ENCODE measurements around the gene CMSS1.
A peak's percentile ranks its signal among the peaks of the same experiment; 100 is the strongest.
"Not testable (repeated sequence)": the region's sequence is repeated elsewhere in the genome, so short reads cannot be mapped to it uniquely, and the experiment has no call there.

CMSS1 gene

DNA sequence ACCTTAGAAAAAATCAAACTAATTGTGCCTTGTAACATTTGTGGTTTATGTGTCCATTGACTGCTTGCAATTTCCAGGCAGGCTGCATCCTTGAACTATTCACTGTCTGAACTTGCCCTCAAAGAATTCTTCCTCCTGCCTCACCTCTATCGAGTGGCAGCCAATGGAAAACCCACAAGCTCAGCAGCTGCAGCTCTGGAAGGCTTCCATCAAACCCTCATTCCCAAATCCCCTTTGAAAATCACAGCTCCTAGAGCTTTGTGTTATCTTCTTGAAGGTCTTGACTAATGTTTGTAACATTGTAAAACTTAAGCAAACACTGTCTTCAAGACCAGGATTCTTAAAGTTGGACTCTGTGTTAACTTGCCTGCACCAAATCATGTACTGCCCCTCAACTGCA, 215.5 kb downstream of the CMSS1 start:
- no peak for DNase-seq

DNA sequence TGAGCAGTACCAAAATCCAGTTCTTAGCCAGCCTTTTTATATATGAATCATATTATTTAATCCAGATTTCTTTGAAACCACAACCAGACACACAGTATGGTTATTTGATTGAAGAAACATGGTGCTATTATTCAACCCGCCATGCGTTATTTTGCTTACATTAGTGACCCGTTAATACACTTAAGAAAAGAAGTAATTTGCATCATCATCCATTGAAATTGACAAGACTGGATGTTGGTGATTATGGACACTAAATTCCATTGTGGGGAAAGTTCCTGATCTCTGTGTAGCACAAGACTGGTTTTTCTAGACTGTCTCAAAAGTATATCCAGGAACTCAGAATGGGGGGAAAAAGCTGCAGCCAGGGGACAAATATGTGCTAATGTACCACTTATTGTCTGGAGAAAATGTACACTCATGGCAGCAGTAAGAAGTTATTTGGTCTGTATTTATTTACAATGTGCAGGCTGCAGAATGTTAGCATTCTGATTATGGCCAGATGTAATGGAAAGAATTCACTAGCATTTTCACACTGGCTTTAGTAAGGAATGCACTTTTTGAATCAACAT, 216.3 kb downstream of the CMSS1 start:
- no peak for DNase-seq

DNA sequence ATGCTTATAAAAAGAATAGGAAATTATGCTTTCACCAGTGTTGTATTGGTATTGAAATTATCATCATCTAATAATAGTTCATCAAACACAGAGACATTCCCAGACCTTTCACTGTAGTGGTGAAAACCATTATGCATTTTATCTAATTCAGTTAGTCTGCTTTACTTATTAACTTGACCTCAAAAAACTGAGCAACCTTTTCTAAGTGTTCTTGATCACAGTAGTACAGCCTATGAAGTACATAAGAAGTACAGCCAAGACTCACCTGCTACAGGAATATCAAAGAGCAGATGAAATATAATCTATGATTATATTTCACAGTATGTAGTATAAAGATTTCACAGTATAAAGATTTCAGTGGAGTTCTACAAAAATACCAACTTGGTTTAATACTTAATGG, 221.4 kb downstream of the CMSS1 start:
- DNase-seq = no peak

DNA sequence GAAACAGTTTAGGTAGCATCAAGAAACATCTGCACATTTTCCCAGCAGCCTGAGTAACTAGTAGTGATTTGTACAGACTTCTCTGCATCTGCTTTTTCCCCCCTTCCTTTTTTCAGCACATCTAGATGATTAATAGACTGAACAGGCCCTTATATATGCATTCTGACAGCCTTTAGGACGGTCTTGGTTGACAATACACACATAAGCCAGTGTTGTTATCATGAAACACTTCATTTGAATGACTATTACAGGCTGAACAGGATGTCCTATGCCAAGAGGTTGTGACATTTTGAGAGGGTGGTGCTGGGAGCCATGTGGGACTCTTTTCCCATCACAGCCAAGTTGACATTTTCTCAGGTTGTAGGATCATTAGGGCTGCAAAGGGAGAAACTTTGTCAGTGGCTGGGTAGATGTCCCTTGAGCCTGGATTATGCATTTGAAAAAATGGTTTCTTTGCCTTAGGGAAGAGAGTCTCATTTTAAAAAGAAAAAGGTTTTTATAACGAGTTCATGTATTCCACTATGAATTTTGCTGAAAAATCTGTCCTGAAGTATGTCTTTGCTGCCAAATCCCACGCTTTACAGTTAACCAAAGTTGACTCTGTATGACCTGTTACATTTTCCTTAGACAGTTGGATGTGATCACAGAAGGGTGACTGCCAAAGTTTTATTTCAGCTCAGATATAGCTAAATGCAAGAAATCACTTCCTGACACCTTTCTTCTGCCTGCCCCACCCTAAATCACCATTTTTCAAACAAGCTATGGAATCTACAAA, 223.0 kb downstream of the CMSS1 start:
- no peak for DNase-seq

DNA sequence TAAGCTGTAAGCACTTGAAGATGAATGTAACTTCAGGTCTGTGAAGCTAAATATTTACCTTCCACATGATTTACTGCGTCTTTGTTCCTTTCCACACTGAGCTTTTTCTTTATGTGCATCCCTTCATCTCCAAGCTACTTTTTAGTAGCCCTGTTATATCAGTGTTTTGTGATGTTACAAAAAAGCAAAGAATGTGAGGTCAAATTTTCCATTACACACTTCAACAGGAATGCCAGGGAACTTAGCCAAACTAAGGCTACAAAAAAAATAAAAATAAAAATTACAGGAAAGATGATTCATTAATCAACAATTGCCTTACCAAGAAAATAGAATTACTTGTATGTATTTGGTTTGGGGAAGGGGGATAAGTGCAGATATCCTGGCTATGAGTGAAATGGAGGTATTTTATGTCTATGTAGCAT, 223.7 kb downstream of the CMSS1 start:
- no peak for DNase-seq

DNA sequence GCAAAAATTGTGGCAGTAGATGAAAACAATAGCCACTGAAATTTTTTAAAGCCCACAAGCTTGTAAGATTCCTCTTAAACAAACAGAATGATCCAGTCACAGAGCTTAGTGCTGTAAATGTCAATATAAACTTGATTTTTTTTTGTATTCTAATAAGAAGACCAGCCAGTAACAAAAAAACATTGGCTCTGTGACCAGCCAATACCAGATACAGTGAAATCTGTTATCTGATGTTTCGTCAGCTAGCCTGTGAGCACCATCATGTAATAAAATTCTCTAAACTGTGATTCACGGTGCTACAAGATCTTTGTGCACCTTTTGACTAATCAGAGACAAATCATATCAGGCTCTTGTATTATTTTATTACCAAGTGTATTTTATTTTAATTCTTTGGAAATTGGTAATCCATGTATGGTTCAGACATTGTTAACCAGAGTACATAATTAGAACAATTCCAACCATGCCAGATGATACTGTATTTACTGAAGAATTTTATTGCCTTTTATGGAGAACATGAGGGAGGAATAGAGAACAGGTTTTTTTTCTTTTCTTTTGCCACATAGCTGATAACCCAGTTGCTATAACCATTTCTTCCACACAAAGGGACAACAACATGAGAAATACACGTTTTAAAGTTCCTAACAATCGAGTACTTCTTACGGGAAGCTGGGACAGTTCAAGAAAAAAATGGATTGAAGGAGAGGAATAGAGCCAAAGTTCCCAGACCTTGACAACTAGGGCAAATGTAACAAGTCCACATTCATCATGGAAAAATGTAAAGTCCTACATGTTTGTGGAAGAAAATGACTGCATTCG, 224.7 kb downstream of the CMSS1 start:
- no peak for DNase-seq

DNA sequence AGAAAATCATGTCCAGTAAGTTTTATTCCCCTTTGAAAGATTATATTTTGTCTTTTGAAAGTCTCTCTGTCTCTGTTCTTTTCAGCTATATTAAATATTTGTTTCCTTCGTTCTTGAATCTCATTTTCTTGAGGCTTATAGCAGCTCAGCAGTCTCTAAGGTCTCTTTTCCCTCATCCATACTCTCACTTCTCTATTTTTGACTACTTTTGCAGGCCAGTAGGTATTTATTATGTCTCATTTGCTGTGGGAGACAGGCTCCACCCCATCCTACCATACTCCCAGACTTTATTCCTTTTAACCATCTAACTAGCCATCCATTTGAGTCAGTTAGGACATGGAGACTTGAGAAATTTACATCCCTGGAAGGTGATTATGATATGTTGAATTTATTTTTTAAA, 225.6 kb downstream of the CMSS1 start:
- DNase-seq = no peak

DNA sequence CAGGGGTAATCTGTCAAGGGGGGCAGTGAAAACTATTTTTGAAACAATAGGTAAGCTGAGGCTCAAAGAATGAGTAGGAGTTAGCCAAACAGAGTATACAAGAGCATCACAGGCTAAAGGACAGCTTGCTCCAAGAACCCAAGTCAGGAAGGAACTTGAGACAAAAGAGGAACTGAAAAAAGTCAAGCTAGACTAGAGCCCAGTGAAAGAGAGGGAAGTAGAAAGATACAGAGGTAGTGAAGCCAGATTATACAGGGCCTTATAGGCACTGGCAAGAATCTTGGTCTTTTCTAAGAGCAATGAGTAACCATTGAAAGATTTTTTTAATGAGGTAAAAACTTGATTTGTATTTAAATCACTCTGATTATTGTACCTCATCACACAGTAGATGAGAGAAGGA, 226.7 kb downstream of the CMSS1 start:
- DNase-seq = no peak

DNA sequence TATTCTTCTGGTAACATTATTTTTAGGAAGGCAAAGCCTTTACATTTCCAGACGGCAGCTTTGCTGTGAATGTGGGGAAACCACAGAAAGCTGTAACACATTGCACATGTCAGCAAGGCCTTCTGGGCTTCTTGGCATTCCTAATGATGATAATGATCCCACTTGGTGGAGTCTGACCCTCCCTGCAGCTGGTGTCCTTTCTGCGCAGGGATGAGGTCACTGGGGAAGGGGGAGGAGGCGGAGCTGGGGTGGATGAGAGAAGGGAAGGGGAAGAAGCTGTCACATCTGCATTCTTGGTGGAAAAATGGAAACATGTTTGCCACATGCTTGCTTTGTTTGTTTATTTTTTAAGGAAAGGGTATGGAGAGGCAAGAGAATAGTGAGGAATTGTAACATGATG, 228.0 kb downstream of the CMSS1 start:
- DNase-seq = no peak

DNA sequence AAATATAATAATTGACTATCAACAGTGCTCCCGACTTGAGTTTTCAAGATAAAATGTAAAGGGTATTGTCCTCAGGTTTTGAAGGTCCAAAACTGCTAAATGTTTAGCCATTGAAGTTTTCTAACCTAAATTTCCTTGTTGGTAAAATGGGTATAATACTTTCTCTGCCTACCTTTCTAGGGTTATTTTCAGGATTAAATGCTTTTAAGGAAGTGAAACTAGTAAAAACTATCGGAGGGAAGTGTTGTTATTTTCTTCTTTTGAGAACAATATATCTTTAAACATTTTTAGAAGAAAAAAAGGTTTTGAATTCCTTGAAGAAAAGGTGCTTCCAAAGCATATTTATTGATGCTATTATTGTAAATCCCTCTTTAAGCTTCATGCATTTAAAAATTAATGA, 229.3 kb downstream of the CMSS1 start:
- no peak for DNase-seq

DNA sequence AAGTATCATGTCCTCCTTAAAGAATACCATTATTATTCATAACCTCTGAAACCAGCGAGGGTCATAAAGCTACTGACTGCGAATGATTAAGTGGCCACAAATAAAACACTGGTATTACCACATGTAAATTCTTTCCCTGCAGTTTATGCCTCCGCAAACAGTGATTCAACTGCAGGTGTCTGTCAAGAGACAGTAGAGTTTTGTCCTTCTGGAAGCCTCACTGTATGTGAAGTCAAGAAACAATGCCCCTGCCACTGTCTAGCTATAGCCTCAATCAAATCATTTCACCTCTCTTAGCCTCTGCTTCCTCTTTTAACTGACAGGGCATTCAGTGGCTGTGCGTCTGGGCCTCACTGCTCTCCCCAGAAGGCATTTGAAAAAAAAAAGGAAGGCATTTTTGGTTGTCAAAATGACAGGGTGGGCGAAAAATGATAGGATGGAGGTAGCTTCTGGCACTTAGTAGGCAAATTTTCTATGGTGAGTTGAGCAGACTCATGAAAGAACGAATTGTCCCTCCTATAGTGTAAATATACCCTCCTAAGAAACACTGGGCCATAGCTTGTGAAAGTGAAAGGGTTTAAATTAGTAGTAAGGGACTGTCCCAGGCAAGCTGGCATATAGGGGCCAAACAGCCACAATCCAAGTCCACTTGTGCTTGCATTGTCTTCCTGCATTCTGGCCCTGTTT, 229.9 kb downstream of the CMSS1 start:
- DNase-seq = no peak

DNA sequence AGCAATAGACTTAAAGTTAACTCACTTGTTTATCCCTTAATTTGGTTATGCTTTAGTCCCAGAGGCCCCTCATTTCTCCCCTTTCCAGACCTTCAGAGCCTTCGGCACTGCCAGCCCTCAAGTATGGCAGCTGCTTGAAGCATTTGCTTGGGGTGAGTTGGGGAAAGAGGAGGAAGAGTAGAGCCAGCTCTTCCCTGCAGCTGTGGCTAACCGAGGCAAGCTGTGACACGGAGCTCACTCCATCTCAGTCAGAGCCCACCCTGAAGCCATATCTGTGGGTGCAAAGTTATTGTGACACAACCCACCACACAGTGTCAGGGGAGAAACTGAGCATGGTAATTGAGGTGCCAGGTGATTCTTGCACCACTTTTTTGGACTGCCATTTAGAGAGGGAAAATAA, 230.6 kb downstream of the CMSS1 start:
- DNase-seq = no peak

DNA sequence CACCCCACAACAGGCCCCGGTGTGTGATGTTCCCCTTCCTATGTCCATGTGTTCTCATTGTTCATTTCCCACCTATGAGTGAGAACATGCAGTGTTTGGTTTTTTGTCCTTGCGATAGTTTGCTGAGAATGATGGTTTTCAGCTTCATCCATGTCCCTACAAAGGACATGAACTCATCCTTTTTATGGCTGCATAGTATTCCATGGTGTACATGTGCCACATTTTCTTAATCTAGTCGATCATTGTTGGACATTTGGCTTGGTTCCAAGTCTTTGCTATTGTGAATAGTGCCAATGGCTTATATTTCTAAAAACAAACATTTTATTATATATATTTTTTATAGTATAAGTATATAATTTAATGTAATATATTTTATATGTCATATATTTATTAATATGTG, 233.9 kb downstream of the CMSS1 start:
- DNase-seq = not testable (repeated sequence)

DNA sequence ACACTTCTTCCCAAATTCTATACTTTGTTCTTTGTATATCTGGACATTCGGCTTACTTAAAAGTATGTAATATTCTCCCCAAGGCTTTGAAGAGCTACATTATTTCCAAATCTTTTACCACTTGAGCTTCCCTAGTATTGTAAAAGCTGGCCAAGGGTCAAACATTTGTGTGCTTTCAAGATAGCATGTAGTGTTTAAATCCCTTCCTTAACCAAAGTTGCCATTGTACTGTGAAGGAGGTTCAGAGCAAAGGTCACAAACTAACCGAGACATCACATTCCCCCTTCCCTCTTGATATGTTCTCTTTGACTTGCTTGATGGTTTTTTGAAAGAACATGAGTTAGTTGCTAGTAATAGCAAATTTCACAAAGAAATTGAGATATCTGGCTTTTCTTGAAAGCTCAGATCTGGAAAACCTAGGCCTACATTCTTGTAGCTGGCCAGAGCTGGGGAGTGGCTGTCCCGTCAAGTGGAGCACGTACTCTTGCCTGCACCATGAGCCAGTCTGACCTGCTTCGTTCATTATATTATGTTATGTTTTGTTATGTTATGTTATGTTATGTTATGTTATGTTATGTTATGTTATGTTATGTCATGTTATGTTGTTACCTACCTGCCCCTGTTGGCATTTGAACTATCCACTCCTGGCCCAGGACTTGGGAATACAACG, 236.4 kb downstream of the CMSS1 start:
- DNase-seq = no peak

DNA sequence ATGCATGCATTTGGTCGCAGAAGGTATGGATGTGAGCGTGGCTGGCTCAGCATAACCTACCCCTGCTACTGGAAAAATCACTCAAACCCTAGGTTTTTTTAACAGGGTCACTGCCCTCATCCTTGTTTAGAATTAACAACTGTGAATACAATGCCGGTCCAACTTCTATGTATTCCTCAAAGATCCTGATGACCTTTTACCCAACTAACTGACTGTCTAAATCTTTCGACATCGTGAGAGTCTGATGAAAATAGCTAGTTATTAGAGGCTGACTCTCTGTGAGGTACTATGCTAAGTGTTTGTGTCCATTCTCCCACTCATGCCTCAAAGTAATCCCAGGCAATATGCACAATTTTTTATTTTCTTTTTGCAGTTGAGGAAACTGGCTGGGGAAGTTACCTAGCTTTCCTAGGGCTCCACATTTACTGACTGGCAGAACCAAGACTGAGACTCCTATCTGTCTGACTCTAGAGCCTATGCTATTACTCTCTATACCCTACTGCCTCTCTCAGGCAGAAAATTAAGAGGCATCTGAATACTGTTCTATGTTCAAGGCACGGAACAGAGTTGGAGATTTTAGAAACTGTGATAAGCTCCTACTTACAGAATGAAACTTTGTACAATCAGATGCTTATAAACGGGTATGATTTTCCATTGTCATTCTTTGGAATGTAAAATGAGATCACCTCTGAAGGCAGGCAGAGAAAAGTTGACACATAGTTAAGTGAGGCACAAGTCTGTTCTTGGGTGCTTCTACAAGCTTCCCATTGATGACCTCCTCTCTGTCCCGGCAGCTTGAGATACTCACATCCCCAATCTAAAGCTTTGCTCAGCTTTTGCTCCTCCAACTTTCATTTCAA, 240.3 kb downstream of the CMSS1 start:
- no peak for DNase-seq

DNA sequence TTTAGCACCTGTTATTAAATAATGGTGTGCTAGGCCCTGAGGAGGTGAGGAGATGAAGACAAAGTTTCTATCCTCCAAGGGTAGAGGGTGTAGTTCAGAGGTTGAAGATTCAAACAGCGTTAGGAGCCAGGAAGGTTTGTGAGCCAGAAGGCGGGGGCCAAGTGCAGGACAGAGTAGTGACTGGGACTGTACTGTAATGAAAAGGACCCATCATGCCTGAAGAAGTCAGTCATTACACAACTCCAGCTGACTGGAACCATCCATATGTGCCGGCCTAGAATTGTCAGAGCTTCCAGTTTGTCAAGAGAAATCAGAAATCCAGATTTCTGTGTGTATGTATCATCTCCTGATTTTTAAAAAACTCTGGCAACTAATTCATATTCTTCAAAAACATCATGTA, 241.8 kb downstream of the CMSS1 start:
- DNase-seq = no peak

DNA sequence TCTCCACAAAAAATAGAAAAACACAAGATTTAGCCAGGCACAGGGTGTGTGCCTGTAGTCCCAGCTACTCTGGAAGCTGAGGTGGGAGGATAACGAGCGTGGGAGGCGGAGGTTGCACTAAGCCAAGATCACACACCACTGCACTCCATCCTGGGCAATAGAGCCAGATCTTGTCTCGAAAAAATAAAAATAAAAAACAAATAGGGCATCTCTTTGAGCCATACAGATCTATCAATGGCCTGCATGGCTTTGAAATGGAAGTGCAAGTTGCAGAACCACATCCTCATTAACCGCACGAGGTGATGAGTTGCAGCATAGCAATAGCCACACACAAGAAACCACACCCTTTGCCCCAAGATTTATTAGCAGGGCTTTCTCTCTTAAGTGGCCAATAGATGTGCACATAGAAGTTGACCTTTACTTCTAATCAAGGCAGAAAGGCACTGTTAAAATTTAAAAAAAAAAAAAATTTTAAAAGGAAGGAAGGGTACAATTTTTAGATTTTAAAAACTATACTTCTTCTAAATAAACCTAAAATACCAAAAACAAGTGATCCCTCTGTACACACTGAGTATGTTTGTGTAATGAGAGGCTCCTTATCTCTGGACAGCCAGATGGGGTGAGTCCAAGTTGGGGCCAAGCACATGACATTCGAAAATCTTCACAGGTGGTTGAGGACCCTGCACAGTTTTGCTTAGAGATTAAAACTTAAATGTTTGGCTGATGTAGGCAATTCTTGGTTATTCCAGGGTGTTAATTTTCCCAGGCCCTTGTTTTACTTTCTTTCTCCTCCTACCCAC, 243.2 kb downstream of the CMSS1 start:
- no peak for DNase-seq

DNA sequence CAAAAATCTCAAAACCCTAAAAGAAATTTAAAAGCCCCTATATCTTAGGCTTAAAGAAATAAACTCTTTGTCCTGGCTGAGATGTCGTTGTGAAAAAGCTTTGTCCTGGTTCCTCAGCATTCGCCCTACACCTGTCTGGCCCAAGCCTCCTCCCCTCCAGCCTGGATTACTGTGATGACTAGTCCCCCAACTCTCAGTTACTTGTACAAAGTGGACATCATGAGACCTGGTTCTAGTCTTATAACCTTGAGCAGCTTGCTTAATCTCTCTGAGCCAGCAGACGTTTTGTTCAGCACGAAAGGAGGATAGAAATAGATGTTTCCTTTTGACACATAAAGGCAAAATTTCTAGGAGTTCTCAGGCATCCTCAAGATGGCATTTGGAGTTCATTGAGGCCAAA, 245.0 kb downstream of the CMSS1 start:
- no peak for DNase-seq

DNA sequence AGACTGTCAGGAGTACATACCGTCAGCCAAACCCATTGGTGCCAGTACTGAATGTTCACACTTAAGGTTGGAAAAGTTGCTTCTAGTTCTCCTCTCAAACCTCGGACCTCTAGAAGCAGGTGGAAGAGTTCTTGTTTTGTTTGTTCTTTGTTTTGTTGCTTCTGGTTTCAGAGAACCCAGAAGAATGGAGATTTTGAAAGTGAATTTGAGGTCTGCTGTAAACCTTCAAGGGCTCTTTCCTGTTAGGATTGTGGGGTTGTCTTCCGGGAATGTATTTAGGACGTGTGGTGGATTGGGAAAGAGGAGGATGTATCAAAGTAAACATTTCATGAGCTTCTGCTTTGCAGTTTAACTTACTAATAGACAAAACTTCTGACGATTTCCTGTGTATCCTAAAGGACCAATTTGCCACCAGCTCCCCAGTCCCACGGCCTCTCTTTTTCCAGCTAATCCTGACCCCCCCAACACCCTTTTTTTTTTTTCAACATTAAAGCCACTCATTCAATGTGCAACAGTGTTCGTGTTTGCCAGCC, 246.3 kb downstream of the CMSS1 start:
- DNase-seq = no peak

DNA sequence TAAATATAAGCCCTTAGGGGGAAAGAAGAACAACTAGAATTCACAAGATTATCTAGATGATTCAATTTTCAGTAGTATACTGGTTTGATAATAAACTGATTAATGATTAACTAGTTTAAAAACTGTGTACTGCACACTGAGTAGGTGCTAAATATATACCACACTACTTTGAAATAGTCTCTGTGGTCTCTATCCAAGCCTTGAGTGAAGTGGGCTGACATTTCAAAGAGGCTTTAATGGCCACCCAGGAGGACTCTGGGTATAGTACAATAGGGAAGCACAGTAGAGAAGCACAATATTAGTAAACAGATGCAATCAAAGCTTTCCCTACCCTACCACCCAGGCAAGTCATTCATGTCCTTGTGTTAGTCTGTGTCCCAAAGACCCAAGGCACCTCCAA, 249.9 kb downstream of the CMSS1 start:
- no peak for DNase-seq

DNA sequence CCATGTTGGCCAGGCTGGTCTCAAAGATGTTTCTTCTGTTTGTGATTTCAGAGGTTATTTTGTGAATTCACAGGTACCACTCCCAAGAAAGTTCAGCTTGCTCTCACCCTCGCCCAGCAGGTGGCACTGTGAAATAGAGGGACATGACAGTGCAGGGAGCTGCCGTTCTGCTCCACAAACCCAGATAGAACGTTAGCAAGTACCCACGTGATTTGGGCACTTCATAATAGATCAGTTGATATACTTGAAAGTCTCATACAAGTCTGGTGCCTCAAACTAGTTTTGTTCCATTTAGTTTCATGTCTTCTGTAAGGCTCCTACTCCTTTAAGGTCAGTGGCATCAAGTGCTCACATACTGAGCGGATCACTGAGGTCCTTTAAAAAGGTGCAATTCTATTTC, 251.2 kb downstream of the CMSS1 start:
- peak; percentile 76 for DNase-seq
